ENCODE results near the gene SLC2A14.
"Not testable (repeated sequence)": the region's sequence is repeated elsewhere in the genome, so short reads cannot be mapped to it uniquely, and the experiment has no call there.

SLC2A14 gene

DNA sequence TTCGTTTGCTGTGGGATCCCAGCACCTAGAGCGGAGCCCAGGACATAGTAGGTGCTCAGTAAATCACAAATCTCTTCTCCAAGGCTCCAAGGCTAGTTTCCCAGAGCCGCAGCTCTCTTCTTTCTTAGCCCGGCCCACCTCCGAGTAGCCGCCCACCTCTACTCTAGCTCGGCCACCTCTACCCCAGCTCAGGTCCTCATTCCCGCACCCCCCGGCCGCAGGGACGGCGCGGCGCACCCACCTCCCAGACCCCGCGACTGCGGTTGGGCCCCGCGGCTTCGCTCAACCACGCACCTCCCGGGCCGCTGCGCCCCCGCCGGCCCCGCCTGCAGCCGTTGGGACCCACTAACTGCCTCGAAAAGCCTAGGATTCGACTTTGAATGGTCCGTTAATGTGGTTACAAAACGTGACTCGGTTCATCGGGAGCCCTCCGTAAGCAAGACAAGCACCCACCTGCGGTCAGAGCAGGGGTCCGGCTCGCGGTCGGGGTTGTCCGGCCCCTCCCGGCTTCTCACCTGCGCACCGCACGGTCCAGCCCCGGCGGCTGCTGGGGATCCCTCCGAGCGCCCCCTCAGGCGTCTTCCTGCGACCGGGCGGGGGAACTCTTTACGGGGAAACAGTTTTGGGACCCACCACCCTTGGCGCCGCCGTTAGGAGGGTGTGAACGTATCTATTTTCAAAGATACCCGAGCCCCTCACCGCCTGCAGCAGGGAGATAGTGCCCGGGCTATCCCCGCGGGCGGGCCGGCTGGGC lies at the start of gene SLC2A14:
Gene SLC2A14, minus strand, starts transcription at position 350 of the 754 bp plus-strand sequence. CDS start 3,035 bp downstream, outside the sequence.
- no peak for DNase-seq (ENCODE audit: low read depth, low spot score)

DNA sequence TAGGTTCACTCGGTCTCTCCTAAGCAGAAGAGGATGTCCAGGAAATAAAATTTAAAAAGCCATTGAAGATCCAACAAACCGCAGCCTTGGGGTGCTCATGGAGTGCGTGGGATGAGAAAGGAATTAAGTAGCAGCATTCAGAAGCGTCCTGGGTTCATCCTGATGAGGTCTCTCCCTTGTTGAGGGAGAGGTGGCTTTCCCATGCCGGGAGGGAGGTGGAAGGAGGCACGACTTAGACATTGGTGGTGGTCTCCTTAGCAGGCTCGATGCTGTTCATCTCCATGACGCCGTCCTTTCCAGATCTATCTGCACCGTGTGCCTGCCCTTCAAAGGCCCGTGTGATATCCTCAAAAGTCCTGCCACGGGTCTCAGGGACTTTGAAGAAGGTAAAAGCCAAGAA lies 48.5 kb upstream of the SLC2A14 start:
- DNase-seq (ENCODE audit: low read depth, low spot score): not testable (repeated sequence)

DNA sequence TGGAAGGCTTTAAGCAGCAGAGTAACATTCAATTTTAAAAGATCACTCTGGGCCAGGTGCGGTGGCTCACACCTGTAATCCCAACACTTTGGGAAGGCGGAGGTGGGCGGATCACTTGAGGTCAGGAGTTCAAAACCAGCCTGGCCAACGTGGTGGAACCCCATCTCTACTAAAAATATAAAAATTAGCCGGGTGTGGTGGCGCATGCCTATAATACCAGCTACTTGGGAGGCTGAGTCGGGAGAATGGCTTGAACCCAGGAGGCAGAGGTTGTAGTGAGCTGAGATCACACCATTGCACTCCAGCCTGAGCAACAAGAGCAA lies 45.5 kb upstream of the SLC2A14 start:
- DNase-seq (ENCODE audit: low read depth, low spot score): not testable (repeated sequence)

DNA sequence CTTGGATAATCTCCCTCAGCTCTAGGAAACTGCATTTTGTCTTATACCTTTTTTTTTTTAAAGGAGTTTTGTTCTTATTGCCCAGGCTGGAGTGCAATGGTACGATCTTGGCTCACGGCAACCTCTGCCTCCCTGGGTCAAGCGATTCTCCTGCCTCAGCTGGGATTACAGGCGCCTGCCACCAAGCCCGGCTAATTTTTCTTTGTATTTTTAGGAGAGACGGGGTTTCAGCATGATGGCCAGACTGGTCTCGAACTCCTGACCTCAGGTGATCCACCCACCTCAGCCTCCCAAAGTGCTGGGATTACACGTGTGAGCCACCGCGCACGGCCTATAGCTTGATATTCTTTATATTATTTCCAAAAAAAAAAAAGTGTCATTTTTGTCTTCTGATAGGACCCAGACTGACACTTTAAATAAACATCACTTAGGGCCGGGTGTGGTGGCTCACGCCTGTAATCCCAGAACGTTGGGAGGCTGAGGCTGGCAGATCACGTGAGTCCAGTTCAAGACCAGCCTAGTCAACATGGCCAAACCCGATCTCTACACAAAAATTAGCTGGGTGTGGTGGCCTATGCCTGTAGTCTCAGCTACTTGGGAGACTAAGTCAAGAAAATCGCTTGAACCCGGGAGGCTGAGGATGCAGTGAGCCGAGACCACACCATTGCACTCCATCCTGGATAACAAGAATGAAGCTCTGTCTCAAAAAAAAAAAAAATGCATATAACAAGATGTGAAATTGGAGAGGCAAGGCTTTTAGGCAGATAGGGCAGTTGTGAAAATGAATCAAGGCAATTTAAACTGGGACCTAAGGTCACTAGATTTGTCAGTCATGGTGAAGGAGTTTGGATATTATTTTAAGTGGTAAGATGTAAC lies 44.9 kb upstream of the SLC2A14 start:
- DNase-seq (ENCODE audit: low read depth, low spot score): no peak

DNA sequence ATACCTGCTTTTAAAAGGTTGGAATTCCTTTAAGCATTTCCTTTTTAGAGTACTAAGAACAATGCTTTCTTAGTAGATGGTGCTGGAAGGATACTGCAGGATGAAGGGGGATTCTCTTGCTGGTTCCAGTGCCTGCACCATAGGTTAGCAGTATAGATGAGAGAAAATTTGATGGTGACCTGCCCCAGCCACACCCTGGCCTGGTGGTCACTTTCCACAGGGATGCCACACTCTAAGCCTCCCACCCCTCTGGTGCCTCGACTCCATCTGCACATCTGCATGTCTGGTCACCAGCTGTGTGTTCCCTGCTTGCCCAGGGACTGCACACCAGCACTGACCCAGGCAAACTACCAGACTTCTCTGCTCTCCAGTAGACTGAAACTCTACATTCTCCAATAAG lies 44.2 kb upstream of the SLC2A14 start:
- DNase-seq (ENCODE audit: low read depth, low spot score): no peak

DNA sequence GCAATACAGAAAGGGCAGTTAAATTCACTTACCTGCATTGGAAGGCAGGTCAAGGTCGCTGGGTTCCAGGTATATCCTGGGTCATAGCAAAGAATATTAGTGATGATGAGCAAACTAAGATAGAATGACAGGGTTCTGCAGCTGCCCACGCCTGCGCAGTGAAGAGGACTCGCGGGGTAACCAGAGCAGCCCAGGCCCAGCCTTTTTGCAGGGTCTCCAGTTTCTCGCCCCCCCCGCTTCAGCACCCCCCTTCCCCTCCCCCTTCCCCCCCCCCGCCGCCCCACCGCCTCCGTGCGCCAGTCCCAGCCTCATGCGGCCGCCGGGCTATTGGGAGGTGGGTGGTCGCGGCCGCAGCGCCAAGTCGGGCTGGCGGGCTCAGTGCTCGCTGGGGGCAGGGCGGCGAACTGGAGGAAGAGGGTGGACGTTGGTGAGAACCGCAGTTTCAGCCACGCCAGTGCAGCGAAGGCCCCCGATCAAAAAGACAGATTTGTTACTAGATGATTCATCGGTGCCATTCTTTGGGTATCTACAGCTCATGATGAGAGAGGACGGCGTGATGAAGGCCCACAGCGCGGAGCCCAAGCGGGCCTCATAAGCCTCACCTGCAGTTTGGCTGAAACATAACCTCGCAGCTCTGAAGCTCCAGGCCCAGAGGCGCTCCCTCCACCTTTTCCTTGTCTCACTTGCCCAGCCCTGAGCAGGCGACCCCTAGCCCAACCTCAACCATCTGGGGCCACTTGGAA lies 43.1 kb upstream of the SLC2A14 start:
- DNase-seq (ENCODE audit: low read depth, low spot score): no peak

DNA sequence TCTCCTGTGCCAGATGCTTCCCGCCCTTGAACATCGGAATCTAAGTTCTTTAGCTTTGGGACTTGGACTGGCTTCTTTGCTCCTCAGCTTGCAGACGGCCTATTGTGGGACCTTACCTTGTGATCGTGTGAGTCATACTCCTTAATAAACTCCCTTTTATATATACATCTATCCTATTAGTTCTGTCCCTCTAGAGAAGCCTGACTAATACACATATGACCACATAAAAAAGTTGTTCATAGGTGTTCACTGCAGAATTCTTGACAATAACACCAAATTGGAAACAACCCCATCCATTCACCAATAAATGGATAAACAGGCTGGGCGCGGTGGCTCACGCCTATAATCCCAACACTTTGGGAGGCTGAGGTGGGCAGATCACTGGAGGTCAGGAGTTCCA lies 37.4 kb upstream of the SLC2A14 start:
- not testable (repeated sequence) for DNase-seq (ENCODE audit: low read depth, low spot score)

DNA sequence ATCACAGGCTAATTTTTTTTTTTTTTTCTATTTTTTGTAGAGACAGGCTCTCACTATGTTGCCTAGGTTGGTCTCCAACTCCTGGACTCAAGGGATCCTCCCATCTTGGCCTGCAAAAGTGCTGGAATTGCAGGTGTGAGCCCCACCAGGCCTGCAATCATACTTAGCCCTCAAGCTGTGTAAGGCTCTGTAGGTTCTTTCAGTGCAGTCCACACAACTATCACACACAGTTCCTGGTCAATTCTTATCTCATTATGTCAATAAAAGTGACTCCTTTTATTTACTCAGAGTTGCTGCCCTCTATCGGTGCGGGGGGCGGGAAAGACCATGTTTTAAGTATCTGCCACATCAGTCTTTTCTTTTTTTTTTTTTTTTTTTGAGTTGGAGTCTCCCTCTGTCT lies 34.3 kb upstream of the SLC2A14 start:
- no peak for DNase-seq (ENCODE audit: low read depth, low spot score)

DNA sequence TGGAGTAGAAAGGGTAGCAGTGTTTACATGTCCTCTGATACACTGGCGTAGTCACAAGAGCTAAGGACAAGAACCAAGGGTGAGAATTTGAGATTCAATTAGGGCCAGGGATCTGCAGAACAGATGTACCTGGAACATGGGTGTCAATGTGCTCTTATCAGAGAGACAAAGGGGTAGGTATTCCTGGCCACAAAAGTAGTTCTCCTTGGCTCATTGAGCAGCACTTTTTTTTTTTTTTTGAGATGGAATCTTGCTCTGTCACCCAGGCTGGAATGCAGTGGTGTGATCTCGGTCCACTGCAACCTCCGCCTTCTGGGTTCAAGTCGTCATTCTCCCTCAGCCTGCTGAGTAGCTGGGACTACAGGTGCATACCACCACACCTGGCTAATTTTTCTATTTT lies 33.6 kb upstream of the SLC2A14 start:
- not testable (repeated sequence) for DNase-seq (ENCODE audit: low read depth, low spot score)

DNA sequence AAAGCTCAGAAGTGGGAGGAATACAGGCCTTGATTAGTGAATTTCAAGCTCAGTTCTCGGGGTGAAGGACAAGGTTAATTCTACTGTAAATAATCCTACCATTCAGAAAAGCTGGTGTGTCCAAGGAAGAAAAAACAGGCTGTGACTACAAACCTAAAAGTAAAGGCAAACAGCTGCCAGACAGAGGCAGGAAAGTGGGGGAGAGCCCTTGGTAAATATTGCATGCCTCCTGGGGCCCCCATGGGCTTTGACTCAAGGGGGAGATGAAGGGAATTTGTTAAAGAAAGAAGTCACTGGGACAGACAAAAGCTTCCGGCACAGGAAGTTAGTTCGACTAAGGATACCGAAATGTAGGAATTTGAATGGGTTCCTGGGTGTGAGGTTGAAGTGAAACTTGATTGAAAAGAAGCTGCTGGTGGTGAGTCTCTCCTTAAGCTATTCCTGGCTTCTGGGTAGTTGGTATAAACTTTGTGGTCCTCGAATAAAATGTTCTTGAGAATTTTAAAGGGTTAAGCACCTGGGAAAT lies 32.9 kb upstream of the SLC2A14 start:
- DNase-seq (ENCODE audit: low read depth, low spot score): not testable (repeated sequence)

DNA sequence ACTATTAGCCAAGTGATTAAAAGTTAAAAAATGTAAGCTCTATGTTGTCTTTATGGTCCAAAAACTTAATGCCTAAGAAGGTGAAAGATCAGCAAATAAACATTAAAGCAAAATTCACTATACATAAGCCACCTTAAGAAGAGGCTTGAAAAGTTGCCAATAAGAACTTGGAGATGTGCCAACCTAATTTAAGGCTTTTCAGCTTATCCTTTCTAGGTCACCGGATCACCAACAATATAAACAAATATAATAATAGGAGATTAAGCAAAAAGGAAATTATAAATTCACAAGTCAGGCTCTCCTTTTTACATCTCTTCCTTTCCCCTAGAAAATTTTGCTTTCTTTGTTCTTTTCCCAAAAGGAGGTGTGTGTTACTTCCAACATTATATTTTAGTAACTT lies 32.4 kb upstream of the SLC2A14 start:
- no peak for DNase-seq (ENCODE audit: low read depth, low spot score)

DNA sequence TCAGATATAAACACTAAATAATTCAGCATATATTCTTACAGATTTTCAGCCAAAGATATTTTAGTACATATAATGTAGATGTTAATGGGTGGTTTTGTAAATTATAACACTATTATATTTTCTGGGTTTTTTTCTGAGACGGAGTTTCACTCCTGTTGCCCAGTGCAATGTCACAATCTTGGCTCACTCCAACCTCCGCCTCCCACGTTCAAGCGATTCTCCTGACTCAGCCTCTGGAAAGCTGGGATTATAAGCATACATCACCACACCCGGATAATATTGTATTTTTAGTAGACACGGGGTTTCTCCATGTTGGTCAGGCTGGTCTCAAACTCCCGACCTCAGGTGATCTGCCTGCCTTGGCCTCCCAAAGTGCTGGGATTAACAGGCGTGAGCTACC lies 29.7 kb upstream of the SLC2A14 start:
- DNase-seq (ENCODE audit: low read depth, low spot score): not testable (repeated sequence)

DNA sequence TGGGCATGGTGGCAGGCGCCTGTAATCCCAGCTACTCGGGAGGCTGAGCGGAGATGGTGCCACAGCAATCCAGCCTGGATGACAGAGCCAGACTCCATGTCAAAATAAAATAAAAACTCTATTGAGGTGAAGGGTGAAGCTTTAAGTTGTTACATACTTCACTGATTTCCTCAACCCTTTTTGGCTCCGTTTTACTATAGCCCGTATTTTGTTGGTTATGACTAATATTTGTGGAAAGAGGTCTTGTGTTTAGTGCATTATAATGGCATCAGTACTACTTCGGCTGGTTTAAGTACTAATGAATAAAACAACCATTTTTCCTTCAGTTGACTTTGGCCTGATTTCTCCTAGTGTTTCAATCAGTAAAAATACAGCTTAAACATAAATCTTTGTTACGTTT lies 27.0 kb upstream of the SLC2A14 start:
- no peak for DNase-seq (ENCODE audit: low read depth, low spot score)

DNA sequence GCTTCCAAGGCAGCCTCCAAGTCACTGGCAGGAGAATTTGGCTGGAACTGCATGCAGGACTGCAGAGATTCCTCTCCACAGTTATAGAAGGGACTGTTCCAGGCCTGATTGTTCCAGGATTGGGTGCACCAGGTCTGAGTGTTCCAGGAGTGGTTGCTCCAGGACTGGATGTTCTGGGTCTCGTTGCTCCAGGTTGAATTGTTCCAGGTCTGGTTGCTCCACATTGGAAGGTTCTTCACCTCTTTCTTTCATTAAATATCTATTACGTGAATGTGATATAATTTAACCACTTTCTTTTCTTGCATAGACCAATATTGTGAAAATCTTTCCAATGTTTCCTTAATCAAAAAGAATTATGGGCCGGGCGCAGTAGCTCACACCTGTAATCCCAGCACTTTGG lies 24.0 kb upstream of the SLC2A14 start:
- DNase-seq (ENCODE audit: low read depth, low spot score): not testable (repeated sequence)

DNA sequence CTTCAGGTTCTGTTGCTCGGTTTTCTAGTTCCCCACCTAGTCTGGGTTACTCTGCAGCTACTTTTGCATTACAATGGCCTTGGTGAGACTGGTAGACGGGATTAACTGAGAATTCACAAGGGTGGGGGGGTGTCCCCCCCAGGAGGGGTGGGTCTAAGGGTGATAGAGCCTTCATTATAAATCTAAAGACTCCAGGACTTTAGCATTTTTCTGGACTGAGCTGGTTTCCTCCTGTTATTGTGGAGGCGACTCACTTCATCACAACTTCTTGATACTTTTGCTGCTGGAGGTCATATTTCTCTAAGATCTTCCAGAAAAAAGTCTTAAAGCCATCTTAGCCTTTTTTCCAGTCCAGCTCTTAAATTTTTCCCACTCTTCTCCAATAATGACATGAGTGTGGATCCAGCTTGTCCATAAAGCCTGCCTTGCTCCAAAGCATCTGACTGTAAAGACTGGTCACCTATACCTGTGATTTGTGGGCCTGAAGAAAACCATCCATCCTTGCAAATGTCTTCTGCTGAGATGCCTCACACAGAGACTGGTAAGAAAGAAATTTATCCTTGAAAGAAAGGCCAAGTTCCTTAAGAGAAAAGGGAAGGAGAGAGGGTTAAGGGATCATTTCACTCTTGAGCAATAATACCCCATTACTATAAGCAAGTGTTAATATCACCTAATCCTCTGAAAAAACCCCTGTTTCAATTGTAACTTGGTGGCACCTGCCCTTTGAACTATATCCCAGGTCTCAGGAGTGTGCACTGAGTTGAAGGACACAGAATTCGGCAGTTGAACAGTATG lies 19.7 kb upstream of the SLC2A14 start:
- no peak for DNase-seq (ENCODE audit: low read depth, low spot score)

DNA sequence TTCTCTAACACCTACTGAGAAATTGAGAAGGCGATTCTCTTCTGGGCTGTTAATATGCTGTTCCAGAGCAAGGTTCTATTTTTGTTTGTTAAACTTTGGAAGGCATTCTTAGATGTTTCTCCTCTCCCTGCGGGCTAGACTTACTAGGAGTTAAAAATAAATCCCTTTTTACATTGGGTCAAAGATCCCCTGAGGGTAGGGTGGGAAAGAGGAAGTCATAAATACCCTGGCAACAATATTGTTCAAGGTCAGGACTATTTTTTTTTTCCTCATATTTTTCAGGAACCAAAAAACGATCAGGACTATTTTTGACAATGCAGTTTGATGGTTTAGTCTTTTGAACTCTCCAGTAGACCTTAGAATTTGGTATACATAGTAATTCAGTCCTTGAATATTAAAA lies 12.0 kb upstream of the SLC2A14 start:
- DNase-seq (ENCODE audit: low read depth, low spot score): no peak

DNA sequence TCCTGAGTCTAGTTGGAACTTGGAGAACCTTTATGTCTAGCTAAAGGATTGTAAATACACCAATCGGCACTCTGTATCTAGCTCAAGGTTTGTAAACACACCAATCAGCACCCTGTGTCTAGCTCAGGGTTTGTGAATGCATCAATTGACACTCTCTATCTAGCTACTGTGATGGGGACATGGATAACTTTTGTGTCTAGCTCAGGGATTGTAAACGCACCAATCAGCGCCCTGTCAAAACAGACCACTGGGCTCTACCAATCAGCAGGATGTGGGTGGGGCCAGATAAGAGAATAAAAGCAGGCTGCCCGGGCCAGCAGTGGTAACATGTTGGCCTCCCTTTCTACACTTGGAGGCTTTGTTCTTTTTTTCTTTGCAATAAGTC lies 9.0 kb upstream of the SLC2A14 start:
- not testable (repeated sequence) for DNase-seq (ENCODE audit: low read depth, low spot score)

DNA sequence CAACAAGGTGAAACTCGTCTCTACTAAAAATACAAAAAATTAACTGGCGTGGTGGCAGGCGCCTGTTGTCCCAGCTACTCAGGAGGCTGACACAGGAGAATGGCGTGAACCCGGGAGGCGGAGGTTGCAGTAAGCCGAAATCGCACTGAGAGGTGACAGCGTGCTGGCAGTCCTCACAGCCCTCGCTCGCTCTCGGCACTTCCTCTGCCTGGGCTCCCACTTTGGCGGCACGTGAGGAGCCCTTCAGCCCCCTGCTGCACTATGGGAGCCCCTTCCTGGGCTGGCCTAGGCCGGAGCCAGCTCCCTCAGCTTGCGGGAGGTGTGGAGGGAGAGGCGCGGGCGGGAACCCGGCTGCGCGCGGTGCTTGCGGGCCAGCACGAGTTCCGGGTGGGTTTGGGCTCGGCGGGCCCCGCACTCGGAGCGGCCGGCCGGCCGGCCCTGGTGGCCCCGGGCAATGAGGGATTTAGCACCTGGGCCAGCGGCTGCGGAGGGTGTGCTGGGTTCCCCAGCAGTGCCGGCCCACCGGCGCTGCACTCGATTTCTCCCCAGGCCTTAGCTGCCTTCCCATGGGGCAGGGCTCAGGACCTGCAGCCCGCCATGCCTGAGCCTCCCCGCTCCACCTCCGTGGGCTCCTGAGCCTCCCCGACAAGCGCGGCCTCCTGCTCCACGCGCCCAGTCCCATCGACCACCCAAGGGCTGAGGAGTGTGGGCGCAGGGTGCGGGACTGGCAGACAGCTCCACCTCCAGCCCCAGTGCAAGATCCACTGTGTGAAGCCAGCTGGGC lies 8.4 kb upstream of the SLC2A14 start:
- DNase-seq (ENCODE audit: low read depth, low spot score): not testable (repeated sequence)

DNA sequence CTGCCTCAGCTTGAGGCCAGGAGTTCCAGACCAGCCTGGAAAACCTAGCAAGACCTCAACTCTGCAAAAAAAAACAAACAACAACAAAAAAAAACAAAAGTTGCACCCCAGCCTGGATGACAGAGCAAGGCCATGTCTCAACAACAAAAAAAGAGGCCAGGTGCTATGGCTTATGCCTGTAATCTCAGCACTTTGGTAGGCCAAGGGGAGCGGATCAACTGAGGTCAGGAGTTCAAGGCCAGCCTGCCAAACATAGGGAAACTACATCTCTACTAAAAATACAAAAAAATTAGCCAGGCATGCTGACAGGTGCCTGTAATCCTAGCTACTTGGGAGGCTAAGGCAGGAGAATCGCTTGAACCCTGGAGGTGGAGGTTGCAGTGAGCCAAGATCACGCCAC lies 6.5 kb upstream of the SLC2A14 start:
- no peak for DNase-seq (ENCODE audit: low read depth, low spot score)

DNA sequence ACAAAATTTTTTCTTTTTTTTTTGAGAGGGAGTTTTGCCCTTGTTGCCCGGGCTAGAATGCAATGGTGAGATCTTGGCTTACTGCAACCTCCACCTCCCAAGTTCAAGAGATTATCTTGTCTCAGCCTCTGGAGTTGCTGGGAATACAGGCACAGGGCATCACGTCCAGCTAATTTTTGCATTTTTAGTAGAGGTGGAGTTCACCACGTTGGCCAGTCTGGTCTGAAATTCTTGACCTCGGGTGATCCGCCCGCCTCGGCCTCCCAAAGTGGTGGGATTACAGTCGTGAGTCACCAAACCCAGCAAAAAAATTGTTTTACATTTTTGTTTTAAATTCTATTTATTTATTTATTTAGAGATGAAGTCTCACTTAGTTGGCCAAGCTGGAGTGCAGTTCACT lies 4.7 kb upstream of the SLC2A14 start:
- no peak for DNase-seq (ENCODE audit: low read depth, low spot score)

Measured in activated CD4-positive, CD25-positive, alpha-beta regulatory T cell treated with anti-CD3 and anti-CD28 coated beads, Interleukin-2, amount 50 U/mL, for 16 hours (primary cell).